Endothelial cell of umbilical vein (primary cell): ENCODE results near the gene KPNB1. TPM values are rescaled to one million over a fixed set of nuclear protein-coding genes. Genes with fewer than 3 reads are reported as not detected.

ENCODE experiments used
- BruUV-seq: library from RNA; stranded (reverse); fragments of 400-500 nt; replicated peaks from 2 replicates; lab custom pipeline; 2021; lab: Mats Ljungman, UMichigan
- CTCF ChIA-PET: fragments of 300-600, 350-600 bp; sonication (Branson Sonifier 250); formaldehyde crosslinking; loops from one replicate; lab custom pipeline; 2021; ENCODE audit warnings: antibody characterized with exemption, inconsistent platforms; lab: Charles Lee
- POLR2A ChIA-PET: fragments of 300-600, 350-600 bp; sonication (Branson Sonifier 250); formaldehyde crosslinking; loops from one replicate; lab custom pipeline; 2021; ENCODE audit warnings: antibody characterized with exemption, inconsistent platforms; lab: Charles Lee
- DNase-seq: peaks from one replicate; pipeline ENCODE4 v3.0.0-alpha.2; 2011; ENCODE audit warnings: low read depth, low spot score
- FAIRE-seq: peaks from 2 replicates; lab custom pipeline; 2011; peaks lifted over from hg19 to GRCh38; lab: Jason Lieb, UNC
- H2AFZ ChIP-seq: 2 replicates; pipeline ENCODE4 v1.6.0; 2012; ENCODE audit warnings: low read depth, low read length, control low read depth, inconsistent platforms
- H3K27ac ChIP-seq: 2 replicates; pipeline ENCODE4 v1.5.1; 2011; ENCODE audit warnings: low read depth, mild to moderate bottlenecking, control low read depth, low read length, moderate library complexity; ENCODE audit not compliant: insufficient read depth
- H3K27me3 ChIP-seq, 2 experiments: 2 replicates each; pipeline versions ENCODE4 v1.6.0 to v1.6.1; 2011; ENCODE audit warnings: low read length in 2 of 2, mixed read lengths in 1 of 2; ENCODE audit not compliant: control insufficient read depth in 2 of 2, insufficient read depth in 2 of 2
- H3K36me3 ChIP-seq, 2 experiments: 2 replicates in 1 of 2; 3 replicates in 1 of 2; pipeline ENCODE4 v1.5.1; 2011; ENCODE audit warnings: low read length in 2 of 2, mild to moderate bottlenecking in 1 of 2, moderate library complexity in 1 of 2; ENCODE audit not compliant: control insufficient read depth in 2 of 2, insufficient read depth in 2 of 2; ENCODE audit errors: extremely low read depth in 1 of 2
- H3K4me1 ChIP-seq: 3 replicates; pipeline ENCODE4 v1.5.1; 2011; ENCODE audit warnings: mild to moderate bottlenecking, low read length; ENCODE audit not compliant: control insufficient read depth, insufficient read depth; ENCODE audit errors: extremely low read depth
- H3K4me2 ChIP-seq: 2 replicates; pipeline ENCODE4 v1.6.1; 2011; ENCODE audit warnings: low read length, control low read depth, mixed read lengths; ENCODE audit not compliant: insufficient read depth
- H3K4me3 ChIP-seq, 3 experiments: fragments of 200-600 bp in 1 of 3; sonication (generic), shearing (Covaris generic) in 1 of 3; replicated peaks in 1 of 3; 2 replicates each; pipeline ENCODE4 v1.5.1; 2011 to 2016; ENCODE audit warnings: control low read depth in 3 of 3, low read length in 3 of 3, mild to moderate bottlenecking in 2 of 3, inconsistent platforms in 1 of 3, low read depth in 1 of 3, moderate library complexity in 1 of 3; ENCODE audit not compliant: insufficient read depth in 1 of 3
- H3K79me2 ChIP-seq: 2 replicates; pipeline ENCODE4 v1.6.0; 2012; ENCODE audit warnings: low read length, inconsistent platforms; ENCODE audit not compliant: control insufficient read depth, insufficient read depth
- H3K9ac ChIP-seq: replicated peaks from 2 replicates; pipeline ENCODE3; 2011; ENCODE audit warnings: low read length, control low read depth; ENCODE audit not compliant: insufficient read depth; ENCODE audit errors: extremely low read depth
- H3K9me1 ChIP-seq: replicated peaks from 3 replicates; pipeline ENCODE4 v1.6.0; 2011; ENCODE audit warnings: mild to moderate bottlenecking, low read length; ENCODE audit not compliant: control insufficient read depth, insufficient read depth; ENCODE audit errors: extremely low read depth
- H3K9me3 ChIP-seq: replicated peaks from 2 replicates; pipeline ENCODE4 v1.5.1; 2012; ENCODE audit warnings: low read length, inconsistent platforms; ENCODE audit not compliant: control insufficient read depth, insufficient read depth
- H4K20me1 ChIP-seq: replicated peaks from 2 replicates; pipeline ENCODE3; 2011; ENCODE audit warnings: mild to moderate bottlenecking, low read length; ENCODE audit not compliant: control insufficient read depth, insufficient read depth; ENCODE audit errors: extremely low read depth
- CTCF ChIP-seq, 2 donors: IDR thresholded peaks; 1 replicate in 1 of 2; 2 replicates in 1 of 2; pipeline ENCODE4 v1.5.1; 2011; ENCODE audit warnings: low read length in 2 of 2, mild to moderate bottlenecking in 2 of 2, moderate library complexity in 2 of 2, control low read depth in 1 of 2, inconsistent platforms in 1 of 2, low read depth in 1 of 2; ENCODE audit not compliant: insufficient read depth in 1 of 2; ENCODE audit errors: extremely low read depth in 1 of 2
- EZH2 ChIP-seq: IDR thresholded peaks from 2 replicates; pipeline ENCODE4 v1.6.1; 2012; ENCODE audit warnings: borderline replicate concordance, low read depth, mild to moderate bottlenecking, moderate library complexity, low read length, inconsistent platforms; ENCODE audit not compliant: severe bottlenecking
- FOS ChIP-seq: IDR thresholded peaks from 2 replicates; pipeline ENCODE4 v1.6.1; 2011; ENCODE audit warnings: mild to moderate bottlenecking, low read length, moderate library complexity, borderline replicate concordance; ENCODE audit not compliant: insufficient read depth
- GATA2 ChIP-seq: IDR thresholded peaks from 2 replicates; pipeline ENCODE4 v1.7.0; 2011; ENCODE audit warnings: low read depth, mild to moderate bottlenecking, moderate library complexity, mixed read lengths, low read length; ENCODE audit not compliant: insufficient read length, insufficient read depth
- JUN ChIP-seq: IDR thresholded peaks from 2 replicates; pipeline ENCODE4 v1.6.1; 2011; ENCODE audit warnings: borderline replicate concordance, low read depth; ENCODE audit not compliant: insufficient read length, insufficient read depth
- MAX ChIP-seq: IDR thresholded peaks from 2 replicates; pipeline ENCODE4 v1.6.1; 2011; ENCODE audit not compliant: insufficient read depth, insufficient read length
- MYC ChIP-seq: IDR thresholded peaks from one replicate; pipeline ENCODE4 v1.6.1; 2011; ENCODE audit warnings: mild to moderate bottlenecking, low read depth, low read length
- POLR2A ChIP-seq: IDR thresholded peaks from 2 replicates; pipeline ENCODE4 v1.6.1; 2012; ENCODE audit warnings: low read depth, mild to moderate bottlenecking, control low read depth, low read length
- POLR2AphosphoS5 ChIP-seq: IDR thresholded peaks from 2 replicates; pipeline ENCODE4 v1.6.1; 2012; ENCODE audit warnings: low read depth, mild to moderate bottlenecking, control low read depth, low read length, moderate library complexity; ENCODE audit not compliant: insufficient read depth
- dilution Hi-C: fragments of 300-500 bp; cut with MboI; formaldehyde crosslinking; loops from one replicate; pipeline ENCODE4 v1.15.0; 2019; ENCODE audit warnings: low sequenced_read_pairs; ENCODE audit not compliant: extremely low pct_ligation_motif_present
- intact Hi-C: fragments of 100-400 bp; cut with micrococcal nuclease; formaldehyde crosslinking; loops from one replicate; pipeline ENCODE4 v1.10.0; 2022
- polyA plus RNA-seq, 4 experiments: library from polyadenylated mRNA; depleted of rRNA in 3 of 4; stranded (reverse) in 3 of 4; unstranded in 1 of 4; fragments of >200 nt; gene quantifications; 2 replicates each; pipeline versions ENCODE4 v1.2.1 to v1.2.3, GENCODE V29; 2011 to 2012; ENCODE audit warnings: missing spikeins in 1 of 4
- total RNA-seq: library from RNA; stranded (reverse); gene quantifications from 2 replicates; pipeline ENCODE4 v1.2.3, GENCODE V29; 2021

Gene KPNB1
- total and polyA plus RNA-seq, 2 donors (not counting 3 experiments of a cell fraction or from before 2014, with no cell fraction given): 119 to 495 TPM

GRCh38 chr17:47718634-47719405 is 69.1 kb downstream of the KPNB1 start:
- intact Hi-C loops: no loop called here
- no peak overlapping the region for H3K4me3 ChIP-seq
- H3K4me2 ChIP-seq: no peak overlapping the region
- H3K27me3 ChIP-seq: peaks cover 38 to 42% of the 10 kb centered on the region in 2 experiments
- no peak overlapping the region for H3K9ac ChIP-seq
- H3K9me1 ChIP-seq: no peaks in the 10 kb centered on the region
- no peak overlapping the region for H2AFZ ChIP-seq
- dilution Hi-C loops: no loop called here
- H3K36me3 ChIP-seq: no peaks in the 10 kb centered on the region
- H4K20me1 ChIP-seq: no peaks in the 10 kb centered on the region
- FAIRE-seq (no peak), DNase-seq (no peak)
- BruUV-seq: no TSS peak
- TF ChIP-seq POLR2AphosphoS5: no peak
- ChIA-PET CTCF (interaction anchor here (0.5 to 3.0 kb wide), 7 partner anchors 12 to 55 kb away, joined by 3 to 14 read pairs (median 5); no protein-coding TSS in a partner anchor), POLR2A (no interaction called here)
- H3K27ac ChIP-seq: no peak overlapping the region
- no peaks in the 10 kb centered on the region for H3K4me1 ChIP-seq
- no peaks in the 10 kb centered on the region for H3K79me2 ChIP-seq
- H3K9me3 ChIP-seq: no peaks in the 10 kb centered on the region

- no peak for FAIRE-seq
- peaks cover 40 to 42% of the 10 kb centered on the region in 2 experiments for H3K27me3 ChIP-seq
- H3K4me2 ChIP-seq: no peak overlapping the region
- H3K4me1 ChIP-seq: no peaks in the 10 kb centered on the region
- no TSS peak for BruUV-seq
- H4K20me1 ChIP-seq: no peaks in the 10 kb centered on the region
- no peak overlapping the region for H3K4me3 ChIP-seq
- dilution Hi-C loops: no loop called here
- no peak for DNase-seq
- CTCF ChIA-PET: interaction anchor here (1.5 to 3.0 kb wide), 3 partner anchors 12 to 22 kb away, joined by 3 to 14 read pairs (median 7); no protein-coding TSS in a partner anchor
- no peaks in the 10 kb centered on the region for H3K9me3 ChIP-seq
- no peak overlapping the region for H3K27ac ChIP-seq
- POLR2A ChIA-PET: no interaction called here
- no peaks in the 10 kb centered on the region for H3K36me3 ChIP-seq
- H3K9ac ChIP-seq: no peak overlapping the region
- no peaks in the 10 kb centered on the region for H3K9me1 ChIP-seq
- TF ChIP-seq CTCF (IDR thresholded peaks at IDR 0.05; ENCODE audit: extremely low read depth in 1 of 2, insufficient read depth in 1 of 2, low read depth in 1 of 2, low read length in 2 of 2): no peak
- TF ChIP-seq FOS: no peak
- TF ChIP-seq GATA2: no peak
- TF ChIP-seq MYC: no peak
- no peak for TF ChIP-seq EZH2
- TF ChIP-seq POLR2A: no peak
- no peak for TF ChIP-seq JUN
- TF ChIP-seq MAX: no peak
- TF ChIP-seq POLR2AphosphoS5: no peak
- intact Hi-C loops: no loop called here
- no peaks in the 10 kb centered on the region for H3K79me2 ChIP-seq
- H2AFZ ChIP-seq: no peak overlapping the region
Measured at GRCh38 chr17:47719411-47720152, 69.9 kb downstream of the KPNB1 start.
